ENCODE results near the gene TBX21.

- no peak for TF ChIP-seq CTCF (IDR thresholded peaks at IDR 0.05)
- no peak for TF ChIP-seq POLR2A (IDR thresholded peaks at IDR 0.05)
These were observed 49.0 kb upstream of the TBX21 start for GRCh38 chr17:47684025-47684424.
